ENCODE measurements around the gene ENTREP1.

The ENTREP1 gene

GRCh38 chr9:69308206-69308931 lies 16.6 kb upstream of the ENTREP1 start:
- TF ChIP-seq, protein P1, sequence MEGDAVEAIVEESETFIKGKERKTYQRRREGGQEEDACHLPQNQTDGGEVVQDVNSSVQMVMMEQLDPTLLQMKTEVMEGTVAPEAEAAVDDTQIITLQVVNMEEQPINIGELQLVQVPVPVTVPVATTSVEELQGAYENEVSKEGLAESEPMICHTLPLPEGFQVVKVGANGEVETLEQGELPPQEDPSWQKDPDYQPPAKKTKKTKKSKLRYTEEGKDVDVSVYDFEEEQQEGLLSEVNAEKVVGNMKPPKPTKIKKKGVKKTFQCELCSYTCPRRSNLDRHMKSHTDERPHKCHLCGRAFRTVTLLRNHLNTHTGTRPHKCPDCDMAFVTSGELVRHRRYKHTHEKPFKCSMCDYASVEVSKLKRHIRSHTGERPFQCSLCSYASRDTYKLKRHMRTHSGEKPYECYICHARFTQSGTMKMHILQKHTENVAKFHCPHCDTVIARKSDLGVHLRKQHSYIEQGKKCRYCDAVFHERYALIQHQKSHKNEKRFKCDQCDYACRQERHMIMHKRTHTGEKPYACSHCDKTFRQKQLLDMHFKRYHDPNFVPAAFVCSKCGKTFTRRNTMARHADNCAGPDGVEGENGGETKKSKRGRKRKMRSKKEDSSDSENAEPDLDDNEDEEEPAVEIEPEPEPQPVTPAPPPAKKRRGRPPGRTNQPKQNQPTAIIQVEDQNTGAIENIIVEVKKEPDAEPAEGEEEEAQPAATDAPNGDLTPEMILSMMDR (conservative IDR thresholded peaks at IDR 0.05) = no peak
- H3K27ac ChIP-seq = no peak overlapping the region

DNA sequence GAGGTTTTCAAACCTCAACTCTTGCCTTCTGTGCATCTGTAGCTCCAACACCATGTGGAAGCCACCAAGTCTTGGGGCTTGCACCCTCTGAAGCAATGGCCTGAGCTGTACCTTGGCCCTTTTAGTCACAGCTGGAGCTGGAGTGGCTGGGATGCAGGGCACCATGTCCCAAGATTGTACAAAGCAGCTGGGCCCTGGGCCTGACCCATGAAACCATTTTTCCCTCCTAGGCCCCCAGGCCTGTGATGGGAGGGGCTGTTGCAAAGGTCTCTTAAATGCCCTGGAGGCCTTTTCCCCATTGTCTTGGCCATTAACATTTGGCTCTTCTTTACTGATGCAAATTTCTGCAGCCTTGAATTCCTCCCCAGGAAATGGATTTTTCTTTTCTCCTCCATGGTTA lies 11.8 kb upstream of the ENTREP1 start:
- TF ChIP-seq, protein P1 (conservative IDR thresholded peaks at IDR 0.05) = no peak
- H3K27ac ChIP-seq = no peak overlapping the region

DNA sequence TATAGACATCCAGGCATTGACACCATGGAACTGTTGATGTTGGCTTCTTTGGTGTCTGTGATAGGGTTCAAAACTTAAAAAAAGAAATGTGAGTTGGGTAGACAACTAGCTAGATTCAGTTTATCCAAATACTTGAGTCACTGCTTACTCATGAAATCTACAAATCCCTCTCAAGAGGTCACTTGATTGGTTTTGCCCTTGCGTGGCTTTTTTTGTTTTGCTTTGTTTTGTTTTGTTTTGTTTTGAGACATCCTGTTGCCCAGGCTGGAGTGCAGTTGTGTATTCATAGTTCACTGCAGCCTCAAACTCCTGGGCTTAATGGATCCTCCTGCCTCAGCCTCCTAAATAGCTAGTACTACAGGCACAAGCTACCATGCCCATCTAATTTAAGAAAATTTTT lies 10.5 kb upstream of the ENTREP1 start:
- no peak overlapping the region for H3K27ac ChIP-seq
- TF ChIP-seq, protein P1 (conservative IDR thresholded peaks at IDR 0.05) = no peak

DNA sequence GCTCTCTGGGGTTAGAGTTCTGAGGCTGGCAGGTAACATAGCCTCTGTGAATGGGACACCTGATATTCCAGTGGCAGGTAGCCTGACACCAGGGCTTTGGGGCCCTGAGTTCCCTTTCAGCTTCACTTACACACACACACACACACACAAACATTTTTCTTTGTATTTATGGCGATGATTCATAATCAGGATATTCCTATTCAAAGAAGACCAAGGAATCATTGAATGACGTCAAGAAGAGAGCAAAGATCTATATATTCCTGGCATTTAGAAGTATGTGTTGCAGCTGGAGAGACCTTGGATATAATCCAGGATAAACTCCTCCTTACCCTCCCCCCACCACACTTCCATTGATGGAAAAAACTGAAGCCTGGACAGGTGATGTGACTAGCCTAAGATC lies 7.9 kb upstream of the ENTREP1 start:
- TF ChIP-seq, protein P1 (conservative IDR thresholded peaks at IDR 0.05) = no peak
- no peak overlapping the region for H3K27ac ChIP-seq

DNA sequence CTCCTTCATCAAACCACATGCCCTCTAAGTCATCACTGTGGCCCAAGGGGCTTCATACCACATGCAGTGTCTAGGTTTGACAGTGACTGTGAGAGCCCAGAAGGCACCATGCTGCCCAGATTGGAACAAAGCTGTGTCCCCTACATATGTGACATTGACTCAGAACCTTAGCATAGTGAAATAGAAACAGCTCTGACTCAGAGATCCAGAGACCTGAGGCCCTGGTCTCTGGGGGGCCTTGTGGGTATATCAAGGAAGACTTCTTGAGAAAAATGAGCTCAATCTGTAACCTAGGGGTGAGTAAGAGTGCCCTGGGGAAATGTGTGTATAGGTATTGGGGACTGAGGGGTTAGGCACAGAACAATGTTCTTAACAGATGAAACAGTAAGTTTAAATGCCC lies 7.1 kb upstream of the ENTREP1 start:
- TF ChIP-seq, protein P1 (conservative IDR thresholded peaks at IDR 0.05) = no peak
- no peak overlapping the region for H3K27ac ChIP-seq

GRCh38 chr9:69319324-69320025 lies 5.5 kb upstream of the ENTREP1 start:
- TF ChIP-seq, protein P1 (conservative IDR thresholded peaks at IDR 0.05) = no peak
- no peak overlapping the region for H3K27ac ChIP-seq

DNA sequence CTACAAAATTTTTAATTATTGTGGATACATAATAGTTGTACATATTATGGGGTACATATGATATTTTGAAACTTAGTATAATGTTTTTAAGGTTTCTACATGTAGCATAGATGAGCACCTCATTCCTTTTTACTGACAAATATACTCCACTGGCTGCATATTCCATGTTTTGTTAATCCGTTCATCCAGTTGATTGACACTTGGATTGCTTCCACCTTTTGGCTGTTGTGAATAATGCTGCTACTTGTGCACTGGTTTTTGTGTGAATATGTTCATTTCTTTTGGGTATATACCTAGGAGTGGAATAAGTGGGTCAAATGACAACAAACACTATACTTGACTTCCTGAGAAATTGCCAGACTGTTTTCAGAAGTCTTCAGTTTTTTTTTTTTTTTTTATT lies 2.8 kb upstream of the ENTREP1 start:
- TF ChIP-seq, protein P1 (conservative IDR thresholded peaks at IDR 0.05) = no peak
- H3K27ac ChIP-seq = no peak overlapping the region
